ENCODE data around the gene ZBTB20.

The ZBTB20 gene

GRCh38 chr3:114799816-114800215 is 347.3 kb downstream of the ZBTB20 start:
- TF ChIP-seq, protein P1, sequence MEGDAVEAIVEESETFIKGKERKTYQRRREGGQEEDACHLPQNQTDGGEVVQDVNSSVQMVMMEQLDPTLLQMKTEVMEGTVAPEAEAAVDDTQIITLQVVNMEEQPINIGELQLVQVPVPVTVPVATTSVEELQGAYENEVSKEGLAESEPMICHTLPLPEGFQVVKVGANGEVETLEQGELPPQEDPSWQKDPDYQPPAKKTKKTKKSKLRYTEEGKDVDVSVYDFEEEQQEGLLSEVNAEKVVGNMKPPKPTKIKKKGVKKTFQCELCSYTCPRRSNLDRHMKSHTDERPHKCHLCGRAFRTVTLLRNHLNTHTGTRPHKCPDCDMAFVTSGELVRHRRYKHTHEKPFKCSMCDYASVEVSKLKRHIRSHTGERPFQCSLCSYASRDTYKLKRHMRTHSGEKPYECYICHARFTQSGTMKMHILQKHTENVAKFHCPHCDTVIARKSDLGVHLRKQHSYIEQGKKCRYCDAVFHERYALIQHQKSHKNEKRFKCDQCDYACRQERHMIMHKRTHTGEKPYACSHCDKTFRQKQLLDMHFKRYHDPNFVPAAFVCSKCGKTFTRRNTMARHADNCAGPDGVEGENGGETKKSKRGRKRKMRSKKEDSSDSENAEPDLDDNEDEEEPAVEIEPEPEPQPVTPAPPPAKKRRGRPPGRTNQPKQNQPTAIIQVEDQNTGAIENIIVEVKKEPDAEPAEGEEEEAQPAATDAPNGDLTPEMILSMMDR (IDR thresholded peaks at IDR 0.05; ENCODE audit: low read depth, low read length, missing control alignments) = no peak
- no peak overlapping the region for H3K4me3 ChIP-seq (replicated peaks; ENCODE audit: low read depth, low read length)
- DNase-seq (ENCODE audit: extremely low read depth, low read depth) = peak; percentile 14

GRCh38 chr3:114796796-114797195 is 350.3 kb downstream of the ZBTB20 start:
- TF ChIP-seq, protein P1 (IDR thresholded peaks at IDR 0.05; ENCODE audit: low read depth, low read length, missing control alignments) = no peak
- DNase-seq (ENCODE audit: extremely low read depth, low read depth) = no peak

GRCh38 chr3:114794894-114795630 is 352.0 kb downstream of the ZBTB20 start:
- TF ChIP-seq, protein P1 (IDR thresholded peaks at IDR 0.05; ENCODE audit: low read depth, low read length, missing control alignments) = no peak
- DNase-seq (ENCODE audit: extremely low read depth, low read depth) = no peak
- no peak overlapping the region for H3K4me3 ChIP-seq (replicated peaks; ENCODE audit: low read depth, low read length)

More at GRCh38 chr3:114796796-114797195, 350.3 kb downstream of the ZBTB20 start:
- no peak overlapping the region for H3K4me3 ChIP-seq (replicated peaks; ENCODE audit: low read depth, low read length)

- DNase-seq (ENCODE audit: extremely low read depth, low read depth) = no peak
- no peak overlapping the region for H3K4me3 ChIP-seq (replicated peaks; ENCODE audit: low read depth, low read length)
- TF ChIP-seq, protein P1 (IDR thresholded peaks at IDR 0.05; ENCODE audit: low read depth, low read length, missing control alignments) = no peak
These were observed 354.7 kb downstream of the ZBTB20 start for GRCh38 chr3:114792159-114792918.

GRCh38 chr3:114790752-114791151 is 356.3 kb downstream of the ZBTB20 start:
- H3K4me3 ChIP-seq (replicated peaks; ENCODE audit: low read depth, low read length) = no peak overlapping the region
- DNase-seq (ENCODE audit: extremely low read depth, low read depth) = no peak
- TF ChIP-seq, protein P1 (IDR thresholded peaks at IDR 0.05; ENCODE audit: low read depth, low read length, missing control alignments) = no peak

DNA sequence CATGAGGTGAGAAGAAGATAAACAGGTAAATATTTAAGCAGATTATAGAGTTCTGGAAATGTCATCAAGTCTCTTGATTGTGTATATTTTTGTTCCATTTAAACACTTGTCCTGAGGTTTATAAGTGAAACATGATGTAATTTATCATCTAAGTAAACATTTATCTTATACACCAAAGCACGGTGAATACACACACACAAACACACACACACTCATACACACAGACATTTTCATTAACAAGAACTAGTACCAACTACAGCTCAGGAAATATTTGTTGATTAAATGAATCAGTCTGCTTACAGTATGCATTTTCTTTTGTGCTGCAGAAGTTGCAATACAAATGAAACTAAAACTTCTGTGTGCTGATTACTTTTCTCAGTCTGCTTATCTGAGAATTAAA is 357.3 kb downstream of the ZBTB20 start:
- DNase-seq (ENCODE audit: extremely low read depth, low read depth) = no peak
- no peak overlapping the region for H3K4me3 ChIP-seq (replicated peaks; ENCODE audit: low read depth, low read length)
- TF ChIP-seq, protein P1 (IDR thresholded peaks at IDR 0.05; ENCODE audit: low read depth, low read length, missing control alignments) = no peak

Measured in HFF-Myc (cell line).